Islet of Langerhans (tissue), 1 donor: ENCODE data around the gene SLC22A1.

Source experiments
- FAIRE-seq: peaks from one replicate; lab custom pipeline; 2011; peaks lifted over from hg19 to GRCh38; lab: Jason Lieb, UNC

Gene SLC22A1

GRCh38 chr6:160174681-160175080 is 53.1 kb downstream of the SLC22A1 start:
- no peak for FAIRE-seq

GRCh38 chr6:160177220-160177619 is 55.6 kb downstream of the SLC22A1 start:
- no peak for FAIRE-seq

GRCh38 chr6:160178271-160178670 is 56.7 kb downstream of the SLC22A1 start:
- no peak for FAIRE-seq

GRCh38 chr6:160180706-160181105 is 59.1 kb downstream of the SLC22A1 start:
- FAIRE-seq: no peak

GRCh38 chr6:160188773-160189172 is 67.2 kb downstream of the SLC22A1 start:
- no peak for FAIRE-seq

- no peak for FAIRE-seq
Measured at GRCh38 chr6:160190081-160190480, 68.5 kb downstream of the SLC22A1 start.

- FAIRE-seq: no peak
Measured at GRCh38 chr6:160190973-160191372, 69.4 kb downstream of the SLC22A1 start.

- FAIRE-seq: no peak
Measured at GRCh38 chr6:160192840-160193239, 71.2 kb downstream of the SLC22A1 start.

- FAIRE-seq: no peak
Measured at GRCh38 chr6:160194808-160195207, 73.2 kb downstream of the SLC22A1 start.

GRCh38 chr6:160197662-160198061 is 76.0 kb downstream of the SLC22A1 start:
- FAIRE-seq: no peak

- FAIRE-seq: no peak
Measured at GRCh38 chr6:160198606-160199211, 77.1 kb downstream of the SLC22A1 start.

- FAIRE-seq: no peak
Measured at GRCh38 chr6:160201061-160201460, 79.4 kb downstream of the SLC22A1 start.

GRCh38 chr6:160202411-160202810 is 80.8 kb downstream of the SLC22A1 start:
- FAIRE-seq: no peak

- no peak for FAIRE-seq
Measured at GRCh38 chr6:160203076-160203475, 81.5 kb downstream of the SLC22A1 start.

- FAIRE-seq: no peak
Measured at GRCh38 chr6:160203522-160203921, 81.9 kb downstream of the SLC22A1 start.

GRCh38 chr6:160203953-160204352 is 82.3 kb downstream of the SLC22A1 start:
- FAIRE-seq: no peak

- FAIRE-seq: no peak
Measured at GRCh38 chr6:160204710-160205109, 83.1 kb downstream of the SLC22A1 start.

- no peak for FAIRE-seq
Measured at GRCh38 chr6:160207618-160208017, 86.0 kb downstream of the SLC22A1 start.
